Endodermal cell (in vitro differentiated cells): ENCODE measurements around the gene CEP70. TPM values are rescaled to one million over a fixed set of nuclear protein-coding genes. Genes with fewer than 3 reads are reported as not detected.

Experiments
- DNase-seq: peaks from one replicate; pipeline ENCODE4 v3.0.0-alpha.2; 2017
- H3K27ac ChIP-seq: 2 replicates; pipeline ENCODE4 v1.5.1; 2013; ENCODE audit warnings: mild to moderate bottlenecking, low read depth, low read length, moderate library complexity
- H3K27me3 ChIP-seq: 2 replicates; pipeline ENCODE4 v1.6.1; 2013; ENCODE audit warnings: mild to moderate bottlenecking, low read length, moderate library complexity; ENCODE audit not compliant: insufficient read depth, control insufficient read depth, poor library complexity, severe bottlenecking
- H3K36me3 ChIP-seq: 2 replicates; pipeline ENCODE4 v1.7.0; 2013; ENCODE audit warnings: mild to moderate bottlenecking, low read length, moderate library complexity; ENCODE audit not compliant: control insufficient read depth, insufficient read depth
- H3K4me1 ChIP-seq: one replicate; pipeline ENCODE4 v1.7.0; 2013; ENCODE audit warnings: low read length; ENCODE audit not compliant: control insufficient read depth, insufficient read depth
- H3K4me3 ChIP-seq: 2 replicates; pipeline ENCODE4 v1.5.1; 2013; ENCODE audit warnings: mild to moderate bottlenecking, low read length, moderate library complexity
- H3K9ac ChIP-seq: 2 replicates; pipeline ENCODE4 v1.6.1; 2013; ENCODE audit warnings: mild to moderate bottlenecking, low read length, moderate library complexity; ENCODE audit not compliant: poor library complexity, severe bottlenecking; ENCODE audit errors: extremely low read depth
- H3K9me3 ChIP-seq: 2 replicates; pipeline ENCODE4 v1.6.1; 2013; ENCODE audit warnings: mild to moderate bottlenecking, low read length, moderate library complexity; ENCODE audit not compliant: control insufficient read depth
- H3K27ac Mint-ChIP-seq: 2 replicates; pipeline ENCODE4 v1.8.0; 2020; ENCODE audit warnings: mixed read lengths
- H3K27me3 Mint-ChIP-seq: 2 replicates; pipeline ENCODE4 v1.8.0; 2021; ENCODE audit warnings: mild to moderate bottlenecking, mixed read lengths; ENCODE audit not compliant: insufficient read depth
- H3K36me3 Mint-ChIP-seq: 2 replicates; pipeline ENCODE4 v1.8.0; 2020; ENCODE audit warnings: low read depth, mixed read lengths
- H3K4me1 Mint-ChIP-seq: 2 replicates; pipeline ENCODE4 v1.8.0; 2020; ENCODE audit warnings: mixed read lengths
- H3K4me3 Mint-ChIP-seq: 2 replicates; pipeline ENCODE4 v1.8.0; 2020; ENCODE audit warnings: mild to moderate bottlenecking, moderate library complexity, mixed read lengths
- H3K9me3 Mint-ChIP-seq: 2 replicates; pipeline ENCODE4 v1.8.0; 2020; ENCODE audit warnings: mild to moderate bottlenecking, mixed read lengths
- CTCF ChIP-seq: fragments of 200-600 bp; sonication (generic); conservative IDR thresholded peaks from 2 replicates; pipeline ENCODE4 v1.5.0; 2021; ENCODE audit warnings: antibody characterized with exemption, mild to moderate bottlenecking
- WGBS, 2 experiments: methylation state at CpG; one replicate each; pipeline versions ENCODE4 v1.1.5 to v1.1.7; 2013; ENCODE audit warnings: missing lambda C conversion rate in 2 of 2, mixed read lengths in 1 of 2; ENCODE audit not compliant: insufficient coverage in 1 of 2, insufficient read length in 1 of 2; 5-methylcytosine and 5-hydroxymethylcytosine counted together
- total RNA-seq, 2 donors: library from RNA; stranded (reverse); fragmentation: NEBNext Ultra II Directional in 1 of 2; extraction: Animal tissue kit (Norgen Biotek cat#: 25700) in 1 of 2; gene quantifications; 2 replicates in 1 of 2; 3 replicates in 1 of 2; pipeline ENCODE4 v1.2.1, GENCODE V29; 2021

Gene CEP70
- total RNA-seq, 2 donors from 2014 or later, result 113 to 131 TPM

DNA sequence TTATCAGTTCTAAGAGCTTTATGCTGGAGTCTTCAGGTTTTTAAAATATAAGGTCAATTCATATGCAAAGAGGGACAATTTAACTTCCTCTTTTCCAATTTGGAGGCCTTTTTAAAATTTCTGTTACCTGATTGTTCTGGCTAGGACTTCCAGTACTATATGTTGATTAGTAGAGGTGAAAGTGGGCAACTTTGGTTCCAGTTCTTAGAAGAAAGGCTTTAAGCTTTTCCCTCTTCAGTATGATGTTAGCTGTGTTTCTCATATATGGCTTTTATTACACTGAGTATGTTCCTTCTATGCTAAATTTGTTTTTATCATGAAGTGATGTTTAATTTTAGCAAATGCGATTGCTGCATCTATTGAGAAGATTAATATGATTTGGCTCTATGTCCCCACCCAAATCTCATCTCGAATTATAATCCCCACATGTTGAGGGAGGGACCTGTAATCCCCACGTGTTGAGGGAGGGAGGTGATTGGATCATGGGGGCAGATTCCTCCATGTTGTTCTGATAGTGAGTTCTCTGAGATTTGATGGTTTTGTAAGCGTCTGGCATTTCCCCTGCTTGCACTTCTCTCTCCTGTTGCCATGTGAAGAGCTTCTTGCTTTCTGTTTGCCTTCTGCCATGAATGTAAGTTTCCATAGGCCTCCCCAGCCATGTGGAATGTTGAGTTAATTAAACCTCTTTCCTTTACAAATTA lies 48.3 kb upstream of the CEP70 start:
- H3K27me3 Mint-ChIP-seq, result peaks cover 4% of the 10 kb centered on the region
- Histone ChIP-seq H3K9ac (no peak overlapping the region), H3K4me1 (no peaks in the 10 kb centered on the region), H3K9me3 (peaks cover 58% of the 10 kb centered on the region), H3K36me3 (no peaks in the 10 kb centered on the region), H3K27me3 (no peaks in the 10 kb centered on the region), H3K27ac (no peak overlapping the region), H3K4me3 (no peak overlapping the region)
- no peak for TF ChIP-seq CTCF
- H3K27ac Mint-ChIP-seq, result no peak overlapping the region
- H3K36me3 Mint-ChIP-seq, result peaks cover 41% of the 10 kb centered on the region
- WGBS, 2 experiments, result 93 to 94% methylated on average over 2 to 4 of the region's 4 CpGs
- H3K4me1 Mint-ChIP-seq, result no peaks in the 10 kb centered on the region
- H3K9me3 Mint-ChIP-seq, result peaks cover 70% of the 10 kb centered on the region
- DNase-seq, result no peak
- H3K4me3 Mint-ChIP-seq, result no peak overlapping the region

DNA sequence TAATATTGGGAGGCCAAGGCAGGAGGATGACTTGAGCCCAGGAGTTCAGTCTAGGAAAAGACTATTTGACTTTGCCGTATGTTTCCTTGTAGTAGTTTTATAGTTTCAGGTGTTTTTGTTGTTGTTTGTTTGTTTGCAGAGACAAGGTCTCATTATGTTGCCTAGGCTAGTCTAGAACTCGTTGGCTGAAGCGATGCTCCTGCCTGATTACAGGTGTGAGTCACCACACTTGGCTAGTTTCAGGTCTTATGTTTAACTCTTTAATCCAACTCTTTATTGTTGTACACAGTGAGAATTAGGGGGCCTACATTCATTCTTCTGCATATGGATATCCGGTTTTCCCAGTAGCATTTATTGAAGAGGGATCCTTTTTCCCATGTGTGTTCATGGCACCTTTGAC lies 46.5 kb upstream of the CEP70 start:
- WGBS, 2 experiments, result 88 to 91% methylated on average over 3 to 4 of the region's 4 CpGs
- Mint-ChIP-seq H3K27me3 (peaks cover 4% of the 10 kb centered on the region), H3K27ac (no peak overlapping the region), H3K4me1 (no peaks in the 10 kb centered on the region), H3K9me3 (peaks cover 52% of the 10 kb centered on the region), H3K36me3 (peaks cover 26% of the 10 kb centered on the region), H3K4me3 (no peak overlapping the region)
- H3K36me3 ChIP-seq, result no peaks in the 10 kb centered on the region
- no peak overlapping the region for H3K27ac ChIP-seq
- H3K9ac ChIP-seq, result no peak overlapping the region
- peaks cover 40% of the 10 kb centered on the region for H3K9me3 ChIP-seq
- H3K4me1 ChIP-seq, result no peaks in the 10 kb centered on the region
- no peak for DNase-seq
- no peaks in the 10 kb centered on the region for H3K27me3 ChIP-seq
- no peak overlapping the region for H3K4me3 ChIP-seq
- no peak for TF ChIP-seq CTCF

DNA sequence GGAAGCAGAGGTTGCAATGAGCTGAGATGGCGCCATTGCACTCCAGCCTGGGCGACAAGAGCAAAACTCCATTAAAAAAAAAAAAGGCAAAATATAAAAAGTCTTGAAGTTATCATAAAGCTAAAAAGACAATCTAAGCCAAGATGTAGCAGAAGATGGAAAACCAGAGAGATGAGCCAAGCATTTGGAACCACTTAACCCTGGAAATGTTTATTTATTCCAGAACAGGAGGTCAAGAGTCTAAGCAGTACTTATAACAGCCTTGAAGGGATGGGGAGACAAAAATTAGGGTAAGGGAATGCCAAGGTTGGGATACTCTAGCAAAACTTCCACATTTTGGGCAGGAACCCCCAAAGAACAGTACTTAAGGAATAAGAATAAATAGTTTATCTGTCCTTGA lies 44.6 kb upstream of the CEP70 start:
- Histone ChIP-seq H3K4me1 (no peaks in the 10 kb centered on the region), H3K36me3 (no peaks in the 10 kb centered on the region), H3K27ac (no peak overlapping the region), H3K9me3 (peaks cover 22% of the 10 kb centered on the region), H3K4me3 (no peak overlapping the region), H3K9ac (no peak overlapping the region), H3K27me3 (no peaks in the 10 kb centered on the region)
- no peaks in the 10 kb centered on the region for H3K4me1 Mint-ChIP-seq
- peaks cover 33% of the 10 kb centered on the region for H3K9me3 Mint-ChIP-seq
- no peak for TF ChIP-seq CTCF
- 100% methylated on average over 2 of the region's 2 CpGs; no CpG with 5 or more reads in 1 of the 2 experiments for WGBS, 2 experiments
- H3K27ac Mint-ChIP-seq, result no peak overlapping the region
- peaks cover 1% of the 10 kb centered on the region for H3K27me3 Mint-ChIP-seq
- no peak for DNase-seq
- peaks cover 20% of the 10 kb centered on the region for H3K36me3 Mint-ChIP-seq
- no peak overlapping the region for H3K4me3 Mint-ChIP-seq
